DOHH2 (cell line): ENCODE data around the gene FTO.

Experiments
- CTCF ChIP-seq: fragments of 200-600 bp; sonication (generic); IDR thresholded peaks from one replicate; pipeline ENCODE4 v1.5.1; 2014; ENCODE audit warnings: antibody characterized with exemption, mild to moderate bottlenecking, low read depth, low read length; ENCODE audit not compliant: poor library complexity, severe bottlenecking
- EZH2phosphoT487 ChIP-seq: fragments of 200-600 bp; sonication (generic); IDR thresholded peaks from 2 replicates; pipeline ENCODE4 v1.6.1; 2017; ENCODE audit warnings: borderline replicate concordance, mild to moderate bottlenecking, antibody characterized with exemption, low read length, moderate library complexity, mixed read lengths

DNA sequence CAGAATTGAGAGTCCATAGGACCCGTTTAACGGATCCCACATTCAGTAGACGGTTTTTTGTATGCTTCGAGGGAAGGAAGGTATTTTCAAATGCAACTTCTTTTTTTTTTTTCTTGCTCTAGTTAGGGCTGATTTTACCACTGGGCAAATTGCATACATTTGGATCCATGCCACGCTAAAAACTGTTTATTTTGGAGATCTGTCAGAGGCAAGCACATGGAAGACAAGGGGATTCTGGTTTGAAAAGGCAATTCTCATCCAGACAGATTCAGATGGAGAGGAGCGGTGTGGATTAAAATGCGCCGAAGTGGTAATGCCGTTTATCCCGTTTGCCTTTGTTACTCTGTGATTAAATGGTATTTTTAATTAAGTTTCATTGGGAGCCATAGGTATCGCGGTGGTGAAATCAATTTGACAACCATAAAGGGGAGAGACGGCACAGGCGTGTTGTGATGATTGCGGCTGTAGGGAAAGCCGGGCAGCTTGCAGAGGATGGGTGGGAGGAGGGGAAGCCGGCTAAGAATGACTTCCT lies 412.2 kb downstream of the FTO start:
- TF ChIP-seq CTCF (no peak), EZH2phosphoT487 (no peak)
